ENCODE results near the gene ATP6V1G3.

ATP6V1G3 gene

DNA sequence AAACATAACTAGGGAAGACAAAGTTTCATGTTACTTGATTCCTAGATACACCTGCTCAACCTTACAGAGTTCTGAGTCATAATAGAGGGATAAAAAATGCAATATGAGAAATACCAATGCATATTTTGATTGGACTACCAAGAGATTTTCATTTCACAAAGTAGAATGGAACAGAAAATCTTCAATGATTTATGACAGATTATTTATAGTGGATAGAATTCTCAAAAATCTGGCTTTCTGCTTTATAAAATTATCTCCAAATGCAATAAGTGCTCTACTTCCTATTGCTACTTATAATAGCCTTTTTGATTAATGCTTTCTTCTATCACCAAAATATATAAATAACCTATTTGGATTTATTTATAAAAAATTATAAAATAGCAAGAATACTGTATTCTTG lies 18.9 kb upstream of the ATP6V1G3 start:
- Histone ChIP-seq H3K4me3 (ENCODE audit: low read depth, low read length) (no peak overlapping the region), H3K4me1 (ENCODE audit: control insufficient read depth, insufficient read depth, low read length) (no peaks in the 10 kb centered on the region), H3K9ac (ENCODE audit: low read depth, low read length) (no peak overlapping the region), H3K36me3 (ENCODE audit: control insufficient read depth, insufficient read depth, low read length) (no peaks in the 10 kb centered on the region), H3K27me3 (ENCODE audit: control insufficient read depth, insufficient read depth, low read length) (no peaks in the 10 kb centered on the region), H3K9me3 (ENCODE audit: control insufficient read depth, insufficient read depth, low read length) (no peaks in the 10 kb centered on the region)

DNA sequence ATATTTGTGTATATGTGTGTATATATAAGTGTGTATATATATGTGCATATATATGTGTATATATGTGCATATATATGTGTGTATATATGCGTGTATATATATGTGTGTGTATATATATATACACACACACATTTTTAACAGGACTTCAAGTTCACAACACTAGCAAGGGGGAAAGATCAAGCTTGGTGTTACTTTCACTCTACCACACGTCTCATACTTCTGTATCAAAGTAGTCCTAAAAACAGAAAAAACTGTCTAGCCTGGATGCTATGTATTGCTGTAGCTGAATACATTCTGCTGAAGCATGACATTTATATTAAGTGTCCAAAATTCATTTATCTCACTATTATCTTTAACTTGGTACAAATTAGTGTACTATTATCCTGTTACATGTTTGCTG lies 17.9 kb upstream of the ATP6V1G3 start:
- no peaks in the 10 kb centered on the region for H3K4me1 ChIP-seq (ENCODE audit: control insufficient read depth, insufficient read depth, low read length)

DNA sequence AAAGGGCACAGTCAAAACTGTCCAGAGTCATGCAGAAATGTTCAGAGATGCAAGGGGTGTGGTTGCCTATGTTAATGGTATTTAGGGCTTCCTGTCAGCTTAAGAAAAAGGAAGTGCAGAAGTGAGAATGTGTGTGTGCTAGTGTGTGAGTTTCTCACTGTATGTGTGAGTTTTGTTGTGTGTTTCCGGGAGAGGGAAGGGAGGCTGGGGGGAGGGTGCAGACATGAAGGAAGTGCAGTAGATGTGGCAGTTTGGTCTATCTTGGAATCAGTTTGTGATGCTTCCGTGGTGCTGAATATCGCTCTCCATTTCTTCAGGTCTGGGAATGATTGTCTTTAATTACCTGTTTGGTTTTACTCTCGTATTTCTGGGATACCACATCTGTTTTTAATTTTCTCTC lies 16.5 kb upstream of the ATP6V1G3 start:
- Histone ChIP-seq H3K4me1 (ENCODE audit: control insufficient read depth, insufficient read depth, low read length) (no peaks in the 10 kb centered on the region), H3K4me3 (ENCODE audit: low read depth, low read length) (no peak overlapping the region), H3K9me3 (ENCODE audit: control insufficient read depth, insufficient read depth, low read length) (no peaks in the 10 kb centered on the region), H3K36me3 (ENCODE audit: control insufficient read depth, insufficient read depth, low read length) (no peaks in the 10 kb centered on the region), H3K9ac (ENCODE audit: low read depth, low read length) (no peak overlapping the region), H3K27me3 (ENCODE audit: control insufficient read depth, insufficient read depth, low read length) (no peaks in the 10 kb centered on the region)

More for the DNA sequence above, 17.9 kb upstream of the ATP6V1G3 start:
- Histone ChIP-seq H3K36me3 (ENCODE audit: control insufficient read depth, insufficient read depth, low read length) (no peaks in the 10 kb centered on the region), H3K9ac (ENCODE audit: low read depth, low read length) (no peak overlapping the region), H3K4me3 (ENCODE audit: low read depth, low read length) (no peak overlapping the region), H3K9me3 (ENCODE audit: control insufficient read depth, insufficient read depth, low read length) (no peaks in the 10 kb centered on the region), H3K27me3 (ENCODE audit: control insufficient read depth, insufficient read depth, low read length) (no peaks in the 10 kb centered on the region)

GRCh38 chr1:198552668-198553416 lies 12.4 kb upstream of the ATP6V1G3 start:
- Histone ChIP-seq H3K9me3 (ENCODE audit: control insufficient read depth, insufficient read depth, low read length) (no peaks in the 10 kb centered on the region), H3K27me3 (ENCODE audit: control insufficient read depth, insufficient read depth, low read length) (no peaks in the 10 kb centered on the region), H3K9ac (ENCODE audit: low read depth, low read length) (no peak overlapping the region), H3K36me3 (ENCODE audit: control insufficient read depth, insufficient read depth, low read length) (no peaks in the 10 kb centered on the region), H3K4me3 (ENCODE audit: low read depth, low read length) (no peak overlapping the region), H3K4me1 (ENCODE audit: control insufficient read depth, insufficient read depth, low read length) (no peaks in the 10 kb centered on the region)

GRCh38 chr1:198550941-198551524 lies 10.6 kb upstream of the ATP6V1G3 start:
- no peak overlapping the region for H3K9ac ChIP-seq (ENCODE audit: low read depth, low read length)
- no peaks in the 10 kb centered on the region for H3K36me3 ChIP-seq (ENCODE audit: control insufficient read depth, insufficient read depth, low read length)

GRCh38 chr1:198549866-198550265 lies 9.4 kb upstream of the ATP6V1G3 start:
- Histone ChIP-seq H3K36me3 (ENCODE audit: control insufficient read depth, insufficient read depth, low read length) (no peaks in the 10 kb centered on the region), H3K4me1 (ENCODE audit: control insufficient read depth, insufficient read depth, low read length) (no peaks in the 10 kb centered on the region), H3K9me3 (ENCODE audit: control insufficient read depth, insufficient read depth, low read length) (no peaks in the 10 kb centered on the region), H3K9ac (ENCODE audit: low read depth, low read length) (no peak overlapping the region), H3K4me3 (ENCODE audit: low read depth, low read length) (no peak overlapping the region), H3K27me3 (ENCODE audit: control insufficient read depth, insufficient read depth, low read length) (no peaks in the 10 kb centered on the region)

More at GRCh38 chr1:198550941-198551524, 10.6 kb upstream of the ATP6V1G3 start:
- Histone ChIP-seq H3K4me1 (ENCODE audit: control insufficient read depth, insufficient read depth, low read length) (no peaks in the 10 kb centered on the region), H3K9me3 (ENCODE audit: control insufficient read depth, insufficient read depth, low read length) (no peaks in the 10 kb centered on the region), H3K27me3 (ENCODE audit: control insufficient read depth, insufficient read depth, low read length) (no peaks in the 10 kb centered on the region), H3K4me3 (ENCODE audit: low read depth, low read length) (no peak overlapping the region)

DNA sequence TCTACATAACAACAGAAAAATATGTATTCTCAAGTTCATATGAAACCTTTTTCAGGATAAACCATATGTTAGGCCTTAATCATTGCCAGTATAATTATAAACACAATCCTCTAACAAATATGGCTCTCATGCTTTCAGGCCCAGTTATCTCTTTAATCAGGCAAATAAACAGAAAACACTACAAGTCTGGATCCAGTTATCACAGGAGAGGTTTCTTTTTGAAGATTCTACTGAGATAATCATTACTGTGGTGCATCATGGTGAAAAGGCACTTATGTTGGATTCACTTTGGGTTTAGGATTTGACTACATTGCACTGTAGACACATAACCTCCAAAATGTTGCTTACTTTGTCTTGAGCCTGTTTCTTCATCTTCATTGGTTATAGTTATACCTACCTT lies 8.4 kb upstream of the ATP6V1G3 start:
- Histone ChIP-seq H3K4me1 (ENCODE audit: control insufficient read depth, insufficient read depth, low read length) (no peaks in the 10 kb centered on the region), H3K36me3 (ENCODE audit: control insufficient read depth, insufficient read depth, low read length) (no peaks in the 10 kb centered on the region), H3K4me3 (ENCODE audit: low read depth, low read length) (no peak overlapping the region), H3K9ac (ENCODE audit: low read depth, low read length) (no peak overlapping the region), H3K27me3 (ENCODE audit: control insufficient read depth, insufficient read depth, low read length) (no peaks in the 10 kb centered on the region), H3K9me3 (ENCODE audit: control insufficient read depth, insufficient read depth, low read length) (no peaks in the 10 kb centered on the region)

DNA sequence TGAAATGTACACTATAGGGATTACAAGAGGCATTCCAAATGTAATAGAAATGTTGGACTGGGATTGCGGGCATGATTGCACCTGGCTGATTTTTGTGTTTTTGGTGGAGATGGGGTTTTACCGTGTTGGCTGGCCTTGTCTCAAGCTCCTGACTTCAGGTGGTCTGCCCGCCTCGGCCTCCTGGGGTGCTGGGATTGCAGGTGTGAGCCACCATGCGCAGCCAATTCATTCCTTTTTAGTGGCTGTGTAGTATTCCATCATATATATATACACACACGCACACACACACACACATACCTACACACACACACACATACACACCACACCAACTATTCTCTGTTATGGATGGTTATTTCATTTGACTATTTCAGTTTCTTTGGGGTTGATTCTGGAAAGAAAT lies 4.7 kb upstream of the ATP6V1G3 start:
- Histone ChIP-seq H3K36me3 (ENCODE audit: control insufficient read depth, insufficient read depth, low read length) (no peaks in the 10 kb centered on the region), H3K4me1 (ENCODE audit: control insufficient read depth, insufficient read depth, low read length) (no peaks in the 10 kb centered on the region), H3K9me3 (ENCODE audit: control insufficient read depth, insufficient read depth, low read length) (no peaks in the 10 kb centered on the region), H3K27me3 (ENCODE audit: control insufficient read depth, insufficient read depth, low read length) (no peaks in the 10 kb centered on the region), H3K4me3 (ENCODE audit: low read depth, low read length) (no peak overlapping the region), H3K9ac (ENCODE audit: low read depth, low read length) (no peak overlapping the region)

DNA sequence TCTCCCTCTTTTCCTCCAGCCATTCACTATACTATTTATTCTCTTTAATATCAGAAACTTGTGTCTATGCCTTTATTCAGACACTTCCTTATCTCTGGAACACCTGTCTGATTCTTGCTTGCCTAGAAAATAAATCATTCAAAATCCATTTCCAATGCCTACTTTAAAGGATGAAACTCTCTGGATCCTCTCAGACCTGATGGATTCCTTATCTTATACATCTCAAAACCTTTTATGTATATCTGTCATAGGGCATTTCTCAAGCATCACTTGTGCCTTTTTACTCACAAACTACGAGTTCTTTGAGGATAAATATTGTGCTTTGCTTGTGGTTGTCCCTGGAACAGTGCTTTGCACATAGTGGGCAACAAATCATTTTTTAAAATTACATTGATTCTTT lies 3.8 kb upstream of the ATP6V1G3 start:
- no peaks in the 10 kb centered on the region for H3K27me3 ChIP-seq (ENCODE audit: control insufficient read depth, insufficient read depth, low read length)
- H3K9ac ChIP-seq (ENCODE audit: low read depth, low read length): no peak overlapping the region
- H3K4me1 ChIP-seq (ENCODE audit: control insufficient read depth, insufficient read depth, low read length): no peaks in the 10 kb centered on the region
- H3K9me3 ChIP-seq (ENCODE audit: control insufficient read depth, insufficient read depth, low read length): no peaks in the 10 kb centered on the region
- no peaks in the 10 kb centered on the region for H3K36me3 ChIP-seq (ENCODE audit: control insufficient read depth, insufficient read depth, low read length)
- H3K4me3 ChIP-seq (ENCODE audit: low read depth, low read length): no peak overlapping the region

DNA sequence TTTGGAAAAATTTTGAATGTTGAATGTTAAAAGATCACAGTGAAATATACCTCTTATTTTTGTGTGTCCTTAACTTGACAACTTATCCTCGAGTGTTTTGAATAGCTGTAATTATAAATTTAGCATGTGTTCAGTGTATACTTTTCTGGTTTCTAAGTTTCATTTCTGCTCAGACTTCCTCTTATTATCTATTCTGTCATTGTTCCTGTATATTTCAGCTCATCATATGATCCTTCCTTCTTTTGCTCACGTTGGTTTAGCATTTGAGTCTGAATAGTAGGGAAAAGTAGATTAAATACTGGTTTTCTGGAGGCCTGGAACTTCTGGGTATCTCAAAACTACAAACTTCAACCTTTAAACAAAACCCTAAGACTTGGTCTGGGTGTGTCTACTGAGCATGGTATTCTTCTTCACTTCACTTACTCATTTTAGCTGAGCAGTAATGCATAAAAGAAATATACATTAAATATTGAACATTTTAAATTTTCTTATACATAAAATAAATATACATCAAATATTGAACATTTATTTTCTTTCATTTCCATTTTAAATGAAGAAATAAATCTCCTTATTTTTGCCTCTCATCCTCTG lies 3.3 kb upstream of the ATP6V1G3 start:
- H3K9ac ChIP-seq (ENCODE audit: low read depth, low read length): no peak overlapping the region
- H3K4me3 ChIP-seq (ENCODE audit: low read depth, low read length): no peak overlapping the region
- no peaks in the 10 kb centered on the region for H3K27me3 ChIP-seq (ENCODE audit: control insufficient read depth, insufficient read depth, low read length)
- H3K36me3 ChIP-seq (ENCODE audit: control insufficient read depth, insufficient read depth, low read length): no peaks in the 10 kb centered on the region
- no peaks in the 10 kb centered on the region for H3K4me1 ChIP-seq (ENCODE audit: control insufficient read depth, insufficient read depth, low read length)
- H3K9me3 ChIP-seq (ENCODE audit: control insufficient read depth, insufficient read depth, low read length): no peaks in the 10 kb centered on the region

- Histone ChIP-seq H3K9ac (ENCODE audit: low read depth, low read length) (no peak overlapping the region), H3K27me3 (ENCODE audit: control insufficient read depth, insufficient read depth, low read length) (no peaks in the 10 kb centered on the region), H3K4me1 (ENCODE audit: control insufficient read depth, insufficient read depth, low read length) (no peaks in the 10 kb centered on the region), H3K4me3 (ENCODE audit: low read depth, low read length) (no peak overlapping the region), H3K36me3 (ENCODE audit: control insufficient read depth, insufficient read depth, low read length) (no peaks in the 10 kb centered on the region), H3K9me3 (ENCODE audit: control insufficient read depth, insufficient read depth, low read length) (no peaks in the 10 kb centered on the region)
These were observed 2.2 kb upstream of the ATP6V1G3 start for GRCh38 chr1:198542632-198543031.

GRCh38 chr1:198541737-198542136 lies 1.3 kb upstream of the ATP6V1G3 start:
- Histone ChIP-seq H3K27me3 (ENCODE audit: control insufficient read depth, insufficient read depth, low read length) (no peaks in the 10 kb centered on the region), H3K36me3 (ENCODE audit: control insufficient read depth, insufficient read depth, low read length) (no peaks in the 10 kb centered on the region), H3K4me3 (ENCODE audit: low read depth, low read length) (no peak overlapping the region), H3K4me1 (ENCODE audit: control insufficient read depth, insufficient read depth, low read length) (no peaks in the 10 kb centered on the region), H3K9me3 (ENCODE audit: control insufficient read depth, insufficient read depth, low read length) (no peaks in the 10 kb centered on the region), H3K9ac (ENCODE audit: low read depth, low read length) (no peak overlapping the region)
